CD4-positive, alpha-beta T cell (primary cell): ENCODE measurements around the gene RNF123. TPM values are rescaled to one million over a fixed set of nuclear protein-coding genes. Genes with fewer than 3 reads are reported as not detected.
"Not testable (repeated sequence)": the region's sequence is repeated elsewhere in the genome, so short reads cannot be mapped to it uniquely, and the experiment has no call there.

Experiments
- ATAC-seq: fragments of 200-7000 bp; cut with Tn5 transposase; one replicate; pipeline ENCODE4 v1.10.0; 2022; ENCODE audit warnings: mild to moderate bottlenecking; ENCODE audit not compliant: poor library complexity
- CTCF ChIA-PET: fragments of 350-600 bp; sonication (Branson Sonifier 250); formaldehyde crosslinking; loops from one replicate; lab custom pipeline; 2021; ENCODE audit warnings: antibody characterized with exemption, inconsistent platforms; lab: Charles Lee
- POLR2A ChIA-PET: fragments of 350-600 bp; sonication (Branson Sonifier 250); formaldehyde crosslinking; loops from one replicate; lab custom pipeline; 2021; ENCODE audit warnings: antibody characterized with exemption, inconsistent platforms; lab: Charles Lee
- DNase-seq, 14 experiments: peaks; one replicate each; pipeline ENCODE4 v3.0.0-alpha.2; 2013 to 2020; ENCODE audit warnings: mixed read lengths in 2 of 14
- H3K27ac ChIP-seq, 2 donors: one replicate each; pipeline versions ENCODE4 v1.5.1 to v1.7.0; 2013; ENCODE audit warnings: low read length in 2 of 2, low read depth in 1 of 2, mild to moderate bottlenecking in 1 of 2
- H3K27me3 ChIP-seq, 2 experiments: 1 replicate in 1 of 2; 2 replicates in 1 of 2; pipeline versions ENCODE4 v1.6.1 to v1.7.0; 2013; ENCODE audit warnings: low read length in 2 of 2, control low read depth in 1 of 2, mild to moderate bottlenecking in 1 of 2, moderate library complexity in 1 of 2; ENCODE audit not compliant: insufficient read depth in 2 of 2, control insufficient read depth in 1 of 2
- H3K36me3 ChIP-seq: one replicate; pipeline ENCODE4 v1.6.1; 2013; ENCODE audit warnings: low read length, control low read depth; ENCODE audit not compliant: insufficient read depth
- H3K4me1 ChIP-seq: one replicate; pipeline ENCODE4 v1.6.1; 2013; ENCODE audit warnings: low read length, control low read depth; ENCODE audit not compliant: insufficient read depth
- H3K4me3 ChIP-seq: one replicate; pipeline ENCODE4 v1.5.1; 2013; ENCODE audit warnings: mild to moderate bottlenecking, low read length, moderate library complexity
- H3K9me3 ChIP-seq, 2 experiments: 1 replicate in 1 of 2; 2 replicates in 1 of 2; pipeline versions ENCODE4 v1.6.1 to v1.7.0; 2013; ENCODE audit warnings: low read length in 2 of 2, mild to moderate bottlenecking in 2 of 2, control low read depth in 1 of 2, moderate library complexity in 1 of 2; ENCODE audit not compliant: control insufficient read depth in 1 of 2, insufficient read depth in 1 of 2
- H3K27ac Mint-ChIP-seq: one replicate; pipeline ENCODE4 v1.8.0; 2020; ENCODE audit warnings: mixed read lengths
- H3K27me3 Mint-ChIP-seq: one replicate; pipeline ENCODE4 v1.8.0; 2021; ENCODE audit warnings: mixed read lengths
- H3K36me3 Mint-ChIP-seq: one replicate; pipeline ENCODE4 v1.8.0; 2021; ENCODE audit warnings: low read depth, mixed read lengths
- H3K4me1 Mint-ChIP-seq: one replicate; pipeline ENCODE4 v1.8.0; 2021; ENCODE audit warnings: low read depth, mixed read lengths
- H3K4me3 Mint-ChIP-seq: one replicate; pipeline ENCODE4 v1.8.0; 2020; ENCODE audit warnings: mild to moderate bottlenecking, mixed read lengths
- H3K9me3 Mint-ChIP-seq: one replicate; pipeline ENCODE4 v1.8.0; 2020; ENCODE audit warnings: mixed read lengths
- intact Hi-C, 2 experiments: fragments of 100-400 bp; cut with DNase I in 1 of 2; cut with micrococcal nuclease in 1 of 2; formaldehyde crosslinking; loops; one replicate each; pipeline versions ENCODE4 v1.15.1 to v1.9.0; 2023 to 2025; cut with DNase I, micrococcal nuclease
- total RNA-seq, 174 experiments: library from RNA in 2 of 174; stranded (reverse) in 2 of 174; gene quantifications; one replicate each; pipeline ENCODE4 v1.2.3 and lab custom pipeline; 2021 to 2026
- TF ChIP-seq, protein P1 (sequence below): fragments of 200-600 bp; IDR thresholded peaks from one replicate; pipeline ENCODE4 v1.8.0; 2022; ENCODE audit warnings: antibody characterized with exemption, mild to moderate bottlenecking

Gene RNF123
- total RNA-seq, 2 experiments from 2014 or later, result 28.8 to 29.7 TPM

DNA sequence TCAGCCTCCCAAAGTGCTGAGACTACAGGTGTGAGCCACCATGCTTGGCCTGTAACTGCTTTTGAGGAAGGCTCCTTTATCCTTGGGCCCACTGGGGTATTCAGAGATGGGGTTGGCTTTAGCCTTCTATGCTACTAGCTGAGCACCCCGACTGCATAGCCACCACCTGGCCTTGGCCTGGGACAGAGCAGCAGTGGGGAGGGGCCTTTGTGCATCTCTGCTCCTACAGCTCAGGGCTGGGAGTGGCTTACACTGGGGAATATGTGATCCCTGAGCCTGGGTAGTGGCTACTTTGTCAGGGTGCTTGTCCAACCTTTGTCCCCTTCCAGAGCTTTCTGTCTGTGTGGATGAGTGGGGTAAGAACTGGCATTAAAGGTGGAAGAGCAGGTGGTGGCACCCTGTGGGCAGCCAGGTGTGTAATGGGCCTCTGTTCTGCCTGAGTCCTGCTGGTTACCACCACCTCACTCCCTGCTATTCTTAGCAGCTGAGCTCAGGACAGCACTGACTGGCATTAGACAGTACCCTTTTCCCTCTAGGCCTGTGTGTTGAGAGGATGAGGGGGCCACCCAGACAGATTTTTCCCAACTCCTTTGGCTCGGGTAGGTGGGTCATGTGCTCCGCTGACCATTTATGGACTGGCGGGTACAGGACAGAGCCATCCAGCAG, 6.1 kb downstream of the RNF123 start:
- intact Hi-C loops, H3K9me3 ChIP-seq, H3K27ac ChIP-seq, H3K27ac Mint-ChIP-seq, H3K4me3 ChIP-seq, DNase-seq, ATAC-seq, H3K27me3 ChIP-seq, H3K27me3 Mint-ChIP-seq, H3K4me3 Mint-ChIP-seq, CTCF ChIA-PET, H3K9me3 Mint-ChIP-seq: not testable (repeated sequence)
- POLR2A ChIA-PET, result interaction anchor here (0.6 to 0.7 kb wide), 2 partner anchors 211 to 1000 kb away, joined by 3 read pairs; no protein-coding TSS in a partner anchor
- peaks cover 21% of the 10 kb centered on the region for H3K4me1 Mint-ChIP-seq
- peaks cover 23% of the 10 kb centered on the region for H3K36me3 ChIP-seq
- peaks cover 12% of the 10 kb centered on the region for H3K4me1 ChIP-seq
- peaks cover 11% of the 10 kb centered on the region for H3K36me3 Mint-ChIP-seq

DNA sequence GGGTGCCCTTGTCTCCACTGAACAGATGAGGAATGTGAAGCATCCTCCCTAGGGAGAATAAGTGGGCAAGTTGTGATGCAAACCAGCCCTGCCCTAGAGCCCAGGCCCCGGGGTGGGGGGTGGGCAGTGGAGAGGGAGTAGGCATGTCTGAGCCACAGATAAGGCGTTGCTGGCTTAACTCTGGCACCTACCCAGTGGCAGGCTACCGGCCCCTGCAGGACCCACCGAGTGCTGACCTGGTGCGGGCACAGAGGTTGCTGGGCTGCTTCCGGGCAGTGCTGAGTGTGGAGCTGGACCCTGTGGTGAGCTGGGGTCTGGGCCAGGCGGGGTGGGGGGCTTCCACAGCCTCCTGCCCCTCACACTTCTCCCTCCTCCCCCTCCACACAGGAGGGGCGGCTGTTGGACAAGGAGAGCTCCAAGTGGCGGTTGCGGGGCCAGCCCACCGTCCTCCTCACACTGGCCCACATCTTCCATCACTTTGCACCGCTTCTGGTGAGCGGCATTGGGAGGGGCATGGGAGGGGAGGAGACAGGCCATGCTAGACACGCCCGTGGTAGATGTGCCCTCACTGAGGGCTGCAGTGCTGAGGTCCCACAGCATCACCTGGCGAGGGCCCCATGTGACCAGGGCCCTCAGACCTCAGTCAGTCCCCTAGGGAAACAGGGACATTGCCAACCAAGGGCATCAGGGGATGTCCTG, 10.1 kb downstream of the RNF123 start:
- intact Hi-C loops, result no loop called here
- no peak overlapping the region for H3K4me3 ChIP-seq
- peaks cover 6% of the 10 kb centered on the region for H3K4me1 Mint-ChIP-seq
- peaks cover 46% of the 10 kb centered on the region for H3K36me3 ChIP-seq
- H3K4me1 ChIP-seq, result peaks cover 5% of the 10 kb centered on the region
- ATAC-seq (no peak), DNase-seq (no peak)
- H3K27ac Mint-ChIP-seq, result no peak overlapping the region
- ChIA-PET CTCF (no interaction called here), POLR2A (no interaction called here)
- TF ChIP-seq, protein P1, sequence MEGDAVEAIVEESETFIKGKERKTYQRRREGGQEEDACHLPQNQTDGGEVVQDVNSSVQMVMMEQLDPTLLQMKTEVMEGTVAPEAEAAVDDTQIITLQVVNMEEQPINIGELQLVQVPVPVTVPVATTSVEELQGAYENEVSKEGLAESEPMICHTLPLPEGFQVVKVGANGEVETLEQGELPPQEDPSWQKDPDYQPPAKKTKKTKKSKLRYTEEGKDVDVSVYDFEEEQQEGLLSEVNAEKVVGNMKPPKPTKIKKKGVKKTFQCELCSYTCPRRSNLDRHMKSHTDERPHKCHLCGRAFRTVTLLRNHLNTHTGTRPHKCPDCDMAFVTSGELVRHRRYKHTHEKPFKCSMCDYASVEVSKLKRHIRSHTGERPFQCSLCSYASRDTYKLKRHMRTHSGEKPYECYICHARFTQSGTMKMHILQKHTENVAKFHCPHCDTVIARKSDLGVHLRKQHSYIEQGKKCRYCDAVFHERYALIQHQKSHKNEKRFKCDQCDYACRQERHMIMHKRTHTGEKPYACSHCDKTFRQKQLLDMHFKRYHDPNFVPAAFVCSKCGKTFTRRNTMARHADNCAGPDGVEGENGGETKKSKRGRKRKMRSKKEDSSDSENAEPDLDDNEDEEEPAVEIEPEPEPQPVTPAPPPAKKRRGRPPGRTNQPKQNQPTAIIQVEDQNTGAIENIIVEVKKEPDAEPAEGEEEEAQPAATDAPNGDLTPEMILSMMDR, result no peak
- H3K27ac ChIP-seq, result no peak overlapping the region
- H3K9me3 ChIP-seq, result no peaks in the 10 kb centered on the region
- H3K36me3 Mint-ChIP-seq, result peaks cover 31% of the 10 kb centered on the region
- H3K27me3 ChIP-seq, result no peaks in the 10 kb centered on the region
- H3K4me3 Mint-ChIP-seq, result no peak overlapping the region
- no peaks in the 10 kb centered on the region for H3K27me3 Mint-ChIP-seq
- no peaks in the 10 kb centered on the region for H3K9me3 Mint-ChIP-seq

DNA sequence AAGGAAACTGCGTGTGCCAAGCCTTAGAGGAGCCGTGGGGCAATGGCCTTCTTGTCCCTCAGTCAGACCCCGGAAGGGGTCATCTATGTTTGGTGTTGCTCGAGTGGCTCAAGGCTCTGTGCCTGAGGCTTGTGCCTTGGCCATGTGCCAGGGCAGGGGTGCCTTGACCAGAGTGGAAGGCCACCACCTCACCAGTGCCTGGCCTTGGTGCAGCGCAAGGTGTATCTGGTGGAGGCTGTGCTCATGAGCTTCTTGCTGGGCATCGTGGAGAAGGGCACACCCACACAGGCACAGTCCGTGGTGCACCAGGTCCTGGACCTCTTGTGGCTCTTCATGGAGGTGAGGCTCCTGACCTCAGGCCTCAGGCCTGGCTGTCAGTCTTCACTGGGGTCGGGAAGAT, 10.7 kb downstream of the RNF123 start:
- Histone ChIP-seq H3K27ac (no peak overlapping the region), H3K9me3 (no peaks in the 10 kb centered on the region), H3K4me3 (no peak overlapping the region), H3K36me3 (peaks cover 50% of the 10 kb centered on the region), H3K27me3 (no peaks in the 10 kb centered on the region), H3K4me1 (peaks cover 5% of the 10 kb centered on the region)
- Mint-ChIP-seq H3K27ac (no peak overlapping the region), H3K9me3 (no peaks in the 10 kb centered on the region), H3K4me1 (peaks cover 6% of the 10 kb centered on the region), H3K27me3 (no peaks in the 10 kb centered on the region), H3K36me3 (peaks cover 31% of the 10 kb centered on the region), H3K4me3 (no peak overlapping the region)
- CTCF ChIA-PET, result no interaction called here
- TF ChIP-seq, protein P1, result no peak
- ATAC-seq (no peak), DNase-seq (no peak)
- intact Hi-C loops, result loop anchor here in 1 of 2 experiments (5.0 kb wide), 1 partner anchor 207 kb away; no protein-coding TSS in a partner anchor
- POLR2A ChIA-PET, result no interaction called here
